H9 (cell line): ENCODE data around the gene RNF130. TPM values are rescaled to one million over a fixed set of nuclear protein-coding genes. Genes with fewer than 3 reads are reported as not detected.

Experiments used
- DNase-seq: peaks from one replicate; pipeline ENCODE4 v3.0.0-alpha.2; 2017
- H2AFZ ChIP-seq: one replicate; pipeline ENCODE4 v1.6.1; 2013; ENCODE audit warnings: mild to moderate bottlenecking, low read length, control low read depth, moderate library complexity
- H2AK5ac ChIP-seq: 2 replicates; pipeline ENCODE4 v1.6.1; 2013; ENCODE audit warnings: low read length, control low read depth, mixed read lengths; ENCODE audit not compliant: insufficient read length
- H2BK120ac ChIP-seq: one replicate; pipeline ENCODE4 v1.6.1; 2013; ENCODE audit warnings: low read depth, mild to moderate bottlenecking, low read length, control low read depth, inconsistent platforms; ENCODE audit not compliant: poor library complexity, severe bottlenecking
- H2BK12ac ChIP-seq: 2 replicates; pipeline ENCODE4 v1.6.1; 2013; ENCODE audit warnings: low read length, control low read depth, mixed read lengths, low read depth; ENCODE audit not compliant: insufficient read length
- H2BK15ac ChIP-seq: 2 replicates; pipeline ENCODE4 v1.6.1; 2013; ENCODE audit warnings: low read depth, low read length, control low read depth
- H2BK20ac ChIP-seq: one replicate; pipeline ENCODE4 v1.6.1; 2013; ENCODE audit warnings: low read depth, mild to moderate bottlenecking, low read length, control low read depth, inconsistent platforms; ENCODE audit not compliant: poor library complexity, severe bottlenecking
- H2BK5ac ChIP-seq: 2 replicates; pipeline ENCODE4 v1.6.1; 2013; ENCODE audit warnings: low read length, control low read depth, mixed read lengths; ENCODE audit not compliant: insufficient read length
- H3K14ac ChIP-seq: 2 replicates; pipeline ENCODE4 v1.6.1; 2013; ENCODE audit warnings: low read length, control low read depth; ENCODE audit not compliant: insufficient read depth
- H3K18ac ChIP-seq: 2 replicates; pipeline ENCODE4 v1.6.1; 2013; ENCODE audit warnings: low read depth, mild to moderate bottlenecking, mixed read lengths, low read length, control low read depth; ENCODE audit not compliant: insufficient read length
- H3K23ac ChIP-seq: 2 replicates; pipeline ENCODE4 v1.6.1; 2013; ENCODE audit warnings: low read length, control low read depth, mixed read lengths, low read depth; ENCODE audit not compliant: insufficient read length
- H3K23me2 ChIP-seq: 2 replicates; pipeline ENCODE4 v1.6.1; 2013; ENCODE audit warnings: low read depth, mild to moderate bottlenecking, mixed read lengths, low read length, control low read depth; ENCODE audit not compliant: insufficient read length, poor library complexity, severe bottlenecking
- H3K27ac ChIP-seq: 2 replicates; pipeline ENCODE4 v1.5.1; 2013; ENCODE audit warnings: low read length, control low read depth, mixed read lengths, low read depth; ENCODE audit not compliant: insufficient read length
- H3K27me3 ChIP-seq: 2 replicates; pipeline ENCODE4 v1.6.1; 2013; ENCODE audit warnings: low read length, control low read depth, inconsistent platforms; ENCODE audit not compliant: insufficient read depth
- H3K4ac ChIP-seq: 2 replicates; pipeline ENCODE4 v1.6.1; 2013; ENCODE audit warnings: low read depth, mild to moderate bottlenecking, control low read depth, inconsistent platforms, low read length, moderate library complexity
- H3K4me1 ChIP-seq: 2 replicates; pipeline ENCODE4 v1.6.1; 2013; ENCODE audit warnings: low read length, control low read depth, inconsistent platforms; ENCODE audit not compliant: insufficient read depth
- H3K4me2 ChIP-seq: 2 replicates; pipeline ENCODE4 v1.6.1; 2013; ENCODE audit warnings: low read length, control low read depth, mixed read lengths; ENCODE audit not compliant: insufficient read length, insufficient read depth
- H3K56ac ChIP-seq: 2 replicates; pipeline ENCODE4 v1.6.1; 2013; ENCODE audit warnings: low read depth, mild to moderate bottlenecking, mixed read lengths, low read length, control low read depth; ENCODE audit not compliant: insufficient read length
- H3K79me1 ChIP-seq: 2 replicates; pipeline ENCODE4 v1.6.1; 2013; ENCODE audit warnings: low read depth, mild to moderate bottlenecking, moderate library complexity, low read length, control low read depth, inconsistent platforms; ENCODE audit not compliant: insufficient read depth, poor library complexity, severe bottlenecking
- H3K79me2 ChIP-seq: 2 replicates; pipeline ENCODE4 v1.6.1; 2013; ENCODE audit warnings: low read length, control low read depth, inconsistent platforms; ENCODE audit not compliant: insufficient read depth
- H3K9ac ChIP-seq: 2 replicates; pipeline ENCODE4 v1.6.1; 2013; ENCODE audit warnings: low read length, control low read depth, mixed read lengths; ENCODE audit not compliant: insufficient read length; ENCODE audit errors: extremely low read depth
- H3K9me3 ChIP-seq: one replicate; pipeline ENCODE4 v1.6.1; 2013; ENCODE audit warnings: low read depth, low read length, inconsistent platforms; ENCODE audit not compliant: control insufficient read depth
- H3T11ph ChIP-seq: one replicate; pipeline ENCODE4 v1.6.1; 2013; ENCODE audit warnings: mild to moderate bottlenecking, low read length, control low read depth, inconsistent platforms
- H4K20me1 ChIP-seq: one replicate; pipeline ENCODE4 v1.6.1; 2013; ENCODE audit not compliant: control insufficient read depth, insufficient read length, insufficient read depth
- H4K5ac ChIP-seq: 2 replicates; pipeline ENCODE4 v1.6.1; 2013; ENCODE audit warnings: low read depth, mild to moderate bottlenecking, mixed read lengths, low read length, control low read depth; ENCODE audit not compliant: insufficient read length
- H4K8ac ChIP-seq: replicated peaks from 2 replicates; pipeline ENCODE4 v1.6.1; 2013; ENCODE audit warnings: low read length, control low read depth, mixed read lengths, low read depth; ENCODE audit not compliant: insufficient read length
- H4K91ac ChIP-seq: 2 replicates; pipeline ENCODE4 v1.6.1; 2013; ENCODE audit warnings: low read depth, mild to moderate bottlenecking, moderate library complexity, mixed read lengths, low read length, control low read depth; ENCODE audit not compliant: insufficient read length
- H3K27ac Mint-ChIP-seq, 3 experiments: 2 replicates in 2 of 3; 3 replicates in 1 of 3; pipeline ENCODE4 v1.8.0; 2020 to 2021; ENCODE audit warnings: mixed read lengths in 3 of 3, mild to moderate bottlenecking in 1 of 3, moderate library complexity in 1 of 3
- H3K27me3 Mint-ChIP-seq: 2 replicates; pipeline ENCODE4 v1.8.0; 2021; ENCODE audit warnings: low read depth, mild to moderate bottlenecking, moderate library complexity, mixed read lengths
- H3K36me3 Mint-ChIP-seq, 3 experiments: 2 replicates in 2 of 3; 3 replicates in 1 of 3; pipeline ENCODE4 v1.8.0; 2020 to 2021; ENCODE audit warnings: low read depth in 3 of 3, mixed read lengths in 3 of 3; ENCODE audit not compliant: insufficient read depth in 1 of 3
- H3K4me1 Mint-ChIP-seq, 2 experiments: 2 replicates each; pipeline ENCODE4 v1.8.0; 2020; ENCODE audit warnings: mixed read lengths in 2 of 2
- H3K4me3 Mint-ChIP-seq, 2 experiments: 2 replicates in 1 of 2; 3 replicates in 1 of 2; pipeline ENCODE4 v1.8.0; 2020 to 2021; ENCODE audit warnings: mild to moderate bottlenecking in 2 of 2, mixed read lengths in 2 of 2, moderate library complexity in 1 of 2
- H3K9me3 Mint-ChIP-seq, 2 experiments: 2 replicates in 1 of 2; 3 replicates in 1 of 2; pipeline ENCODE4 v1.8.0; 2020; ENCODE audit warnings: mild to moderate bottlenecking in 2 of 2, mixed read lengths in 2 of 2, moderate library complexity in 1 of 2
- WGBS: extraction: QIAGEN DNeasy Blood & Tissue Kit; methylation state at CpG from one replicate; pipeline ENCODE4 v1.1.7; 2013; ENCODE audit warnings: missing lambda C conversion rate, low lambda C conversion rate, mixed read lengths; ENCODE audit not compliant: insufficient read length; ENCODE audit errors: extremely low coverage; 5-methylcytosine and 5-hydroxymethylcytosine counted together
- total RNA-seq: library from RNA; stranded (reverse); gene quantifications from 2 replicates; pipeline ENCODE4 v1.2.1, GENCODE V29; 2021
- TF ChIP-seq, protein P1 (sequence below): fragments of 200-600 bp; sonication (generic); conservative IDR thresholded peaks from 3 replicates; pipeline ENCODE4 v1.8.0; 2021; ENCODE audit warnings: antibody characterized with exemption, mild to moderate bottlenecking

The RNF130 gene
- total RNA-seq, 1 experiment from 2014 or later, result 80.0 TPM

DNA sequence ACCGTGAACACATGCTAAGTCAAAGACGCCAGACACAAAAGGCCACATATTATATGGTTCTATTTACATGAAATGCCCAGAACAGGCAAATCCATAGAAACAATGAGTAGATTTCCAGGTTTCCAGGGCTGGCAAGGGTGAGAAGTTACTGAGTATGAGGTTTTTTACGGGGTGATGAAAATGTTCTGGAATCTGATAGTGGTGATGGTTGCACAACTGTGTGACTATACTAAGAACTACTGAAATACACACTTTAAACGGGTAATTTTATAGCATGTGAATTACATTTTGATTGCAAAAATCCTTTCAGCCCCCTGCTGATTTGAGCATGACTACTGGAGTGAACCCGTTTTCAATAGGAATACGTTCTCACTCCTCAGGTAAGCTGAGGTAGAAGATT is 117.1 kb downstream of the RNF130 start:
- Histone ChIP-seq H4K5ac (no peak overlapping the region), H3K79me2 (no peaks in the 10 kb centered on the region), H3K9me3 (no peaks in the 10 kb centered on the region), H3K79me1 (no peaks in the 10 kb centered on the region), H3K56ac (no peak overlapping the region), H2BK15ac (no peak overlapping the region), H3K9ac (no peak overlapping the region), H4K8ac (no peak overlapping the region), H4K91ac (no peak overlapping the region), H3K4me1 (no peaks in the 10 kb centered on the region), H3T11ph (no peak overlapping the region), H3K4ac (no peak overlapping the region), H4K20me1 (no peaks in the 10 kb centered on the region), H2BK120ac (no peak overlapping the region), H3K4me2 (no peak overlapping the region), H2BK5ac (no peak overlapping the region), H3K18ac (no peak overlapping the region), H3K27me3 (no peaks in the 10 kb centered on the region), H3K14ac (no peak overlapping the region), H2AFZ (no peak overlapping the region), H2AK5ac (no peak overlapping the region), H2BK12ac (no peak overlapping the region), H3K23ac (no peak overlapping the region), H3K23me2 (no peaks in the 10 kb centered on the region), H2BK20ac (no peak overlapping the region), H3K27ac (no peak overlapping the region)
- DNase-seq, result no peak
- TF ChIP-seq, protein P1, sequence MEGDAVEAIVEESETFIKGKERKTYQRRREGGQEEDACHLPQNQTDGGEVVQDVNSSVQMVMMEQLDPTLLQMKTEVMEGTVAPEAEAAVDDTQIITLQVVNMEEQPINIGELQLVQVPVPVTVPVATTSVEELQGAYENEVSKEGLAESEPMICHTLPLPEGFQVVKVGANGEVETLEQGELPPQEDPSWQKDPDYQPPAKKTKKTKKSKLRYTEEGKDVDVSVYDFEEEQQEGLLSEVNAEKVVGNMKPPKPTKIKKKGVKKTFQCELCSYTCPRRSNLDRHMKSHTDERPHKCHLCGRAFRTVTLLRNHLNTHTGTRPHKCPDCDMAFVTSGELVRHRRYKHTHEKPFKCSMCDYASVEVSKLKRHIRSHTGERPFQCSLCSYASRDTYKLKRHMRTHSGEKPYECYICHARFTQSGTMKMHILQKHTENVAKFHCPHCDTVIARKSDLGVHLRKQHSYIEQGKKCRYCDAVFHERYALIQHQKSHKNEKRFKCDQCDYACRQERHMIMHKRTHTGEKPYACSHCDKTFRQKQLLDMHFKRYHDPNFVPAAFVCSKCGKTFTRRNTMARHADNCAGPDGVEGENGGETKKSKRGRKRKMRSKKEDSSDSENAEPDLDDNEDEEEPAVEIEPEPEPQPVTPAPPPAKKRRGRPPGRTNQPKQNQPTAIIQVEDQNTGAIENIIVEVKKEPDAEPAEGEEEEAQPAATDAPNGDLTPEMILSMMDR, result no peak
- H3K9me3 Mint-ChIP-seq, result no peaks in the 10 kb centered on the region
- no peaks in the 10 kb centered on the region for H3K27me3 Mint-ChIP-seq
- no peaks in the 10 kb centered on the region for H3K4me1 Mint-ChIP-seq
- WGBS, result no CpG with 5 or more reads among the region's 6 CpGs
- peaks cover 5 to 44% (median 32%) of the 10 kb centered on the region in 3 experiments; a peak in 5 of 7 replicates for H3K36me3 Mint-ChIP-seq
- H3K4me3 Mint-ChIP-seq, result no peak overlapping the region
- H3K27ac Mint-ChIP-seq, result peak overlapping the region in 1 of 3 experiments; percentile 71; a peak in 1 of 7 replicates
